22Rv1 (cell line): Measurements from ENCODE around the gene DNAJC13.

Experiments
- ZFX ChIP-seq: fragments of 450-650 bp; IDR thresholded peaks from 2 replicates; pipeline ENCODE4 v1.6.1; 2017; ENCODE audit warnings: antibody characterized with exemption, borderline replicate concordance
- TF ChIP-seq, protein P1 (sequence below): fragments of 450-650 bp; IDR thresholded peaks from 2 replicates; pipeline ENCODE4 v1.5.1; 2017; ENCODE audit warnings: mild to moderate bottlenecking

DNA sequence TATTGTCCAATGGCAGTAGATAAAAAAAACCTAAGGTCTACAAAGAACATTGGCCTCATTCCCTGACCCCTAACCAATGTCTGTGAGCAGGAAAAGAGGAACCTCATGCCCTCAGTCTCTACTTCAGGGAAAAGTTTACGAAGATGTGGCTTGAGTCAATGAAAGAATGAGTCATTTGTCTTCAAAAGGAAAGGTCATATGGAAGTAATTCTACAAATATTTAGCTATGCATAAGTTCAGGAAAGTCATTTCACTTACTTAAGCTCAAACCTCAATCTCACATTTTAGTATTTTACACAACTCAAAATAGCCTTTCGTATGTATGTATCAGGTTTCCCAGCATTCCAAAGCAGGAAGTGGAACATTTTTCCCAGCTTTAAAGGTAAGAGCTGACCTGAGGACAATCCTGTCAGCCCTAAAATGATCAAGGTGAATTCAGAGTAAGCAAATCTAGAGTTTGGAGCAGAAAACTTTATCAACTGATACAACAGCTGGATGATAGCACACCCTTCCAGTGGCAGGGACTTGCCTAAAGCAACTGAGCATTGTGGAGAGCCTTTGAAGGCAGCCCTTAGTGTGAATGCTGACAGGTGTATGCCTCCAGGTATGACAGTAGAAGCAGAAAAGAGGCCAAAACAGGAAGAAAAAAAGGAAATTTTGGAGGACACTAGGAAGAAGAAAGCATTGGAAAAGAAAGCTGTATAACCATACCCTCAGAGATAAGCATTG, 125.9 kb downstream of the DNAJC13 start:
- TF ChIP-seq, protein P1, sequence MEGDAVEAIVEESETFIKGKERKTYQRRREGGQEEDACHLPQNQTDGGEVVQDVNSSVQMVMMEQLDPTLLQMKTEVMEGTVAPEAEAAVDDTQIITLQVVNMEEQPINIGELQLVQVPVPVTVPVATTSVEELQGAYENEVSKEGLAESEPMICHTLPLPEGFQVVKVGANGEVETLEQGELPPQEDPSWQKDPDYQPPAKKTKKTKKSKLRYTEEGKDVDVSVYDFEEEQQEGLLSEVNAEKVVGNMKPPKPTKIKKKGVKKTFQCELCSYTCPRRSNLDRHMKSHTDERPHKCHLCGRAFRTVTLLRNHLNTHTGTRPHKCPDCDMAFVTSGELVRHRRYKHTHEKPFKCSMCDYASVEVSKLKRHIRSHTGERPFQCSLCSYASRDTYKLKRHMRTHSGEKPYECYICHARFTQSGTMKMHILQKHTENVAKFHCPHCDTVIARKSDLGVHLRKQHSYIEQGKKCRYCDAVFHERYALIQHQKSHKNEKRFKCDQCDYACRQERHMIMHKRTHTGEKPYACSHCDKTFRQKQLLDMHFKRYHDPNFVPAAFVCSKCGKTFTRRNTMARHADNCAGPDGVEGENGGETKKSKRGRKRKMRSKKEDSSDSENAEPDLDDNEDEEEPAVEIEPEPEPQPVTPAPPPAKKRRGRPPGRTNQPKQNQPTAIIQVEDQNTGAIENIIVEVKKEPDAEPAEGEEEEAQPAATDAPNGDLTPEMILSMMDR: no peak
- no peak for TF ChIP-seq ZFX
